ENCODE data around the gene TMEM132D.

Gene TMEM132D

GRCh38 chr12:129701631-129702101 lies 202.2 kb downstream of the TMEM132D start:
- no peaks in the 10 kb centered on the region for H3F3A ChIP-seq (ENCODE audit: insufficient read depth, low read length)
- H3K4me3 ChIP-seq (ENCODE audit: low read depth, low read length, poor library complexity, severe bottlenecking) = no peak overlapping the region
- no peak overlapping the region for H3K4me2 ChIP-seq (ENCODE audit: low read length)
- TF ChIP-seq CTCF (IDR thresholded peaks at IDR 0.05; ENCODE audit: low read length) (no peak), EZH2 (IDR thresholded peaks at IDR 0.05; ENCODE audit: borderline replicate concordance, low read length) (no peak)
- H4K20me1 ChIP-seq (ENCODE audit: insufficient read depth, low read length) = no peaks in the 10 kb centered on the region
- H3K27ac ChIP-seq (ENCODE audit: low read depth, low read length, poor library complexity, severe bottlenecking) = no peak overlapping the region
- no peak overlapping the region for H3K9ac ChIP-seq (ENCODE audit: low read length)
- no peaks in the 10 kb centered on the region for H3K27me3 ChIP-seq (ENCODE audit: insufficient read depth, low read length)
- no peaks in the 10 kb centered on the region for H3K79me2 ChIP-seq (ENCODE audit: insufficient read depth, low read length)
- H2AFZ ChIP-seq (ENCODE audit: low read length) = no peak overlapping the region
- H3K36me3 ChIP-seq (ENCODE audit: insufficient read depth, low read length) = no peaks in the 10 kb centered on the region
- H3K9me3 ChIP-seq (ENCODE audit: low read length) = no peaks in the 10 kb centered on the region
- no peaks in the 10 kb centered on the region for H3K9me2 ChIP-seq (ENCODE audit: low read depth, low read length)
- H3K4me1 ChIP-seq (ENCODE audit: insufficient read depth, low read length, severe bottlenecking) = no peaks in the 10 kb centered on the region

GRCh38 chr12:129700036-129700435 lies 203.8 kb downstream of the TMEM132D start:
- H3F3A ChIP-seq (ENCODE audit: insufficient read depth, low read length) = no peaks in the 10 kb centered on the region

GRCh38 chr12:129696926-129697325 lies 206.9 kb downstream of the TMEM132D start:
- H3K4me1 ChIP-seq (ENCODE audit: insufficient read depth, low read length, severe bottlenecking) = no peaks in the 10 kb centered on the region
- no peak overlapping the region for H3K9ac ChIP-seq (ENCODE audit: low read length)
- no peaks in the 10 kb centered on the region for H3K27me3 ChIP-seq (ENCODE audit: insufficient read depth, low read length)
- H4K20me1 ChIP-seq (ENCODE audit: insufficient read depth, low read length) = no peaks in the 10 kb centered on the region
- H3K27ac ChIP-seq (ENCODE audit: low read depth, low read length, poor library complexity, severe bottlenecking) = no peak overlapping the region
- no peaks in the 10 kb centered on the region for H3K9me2 ChIP-seq (ENCODE audit: low read depth, low read length)
- H3K4me3 ChIP-seq (ENCODE audit: low read depth, low read length, poor library complexity, severe bottlenecking) = no peak overlapping the region
- TF ChIP-seq CTCF (IDR thresholded peaks at IDR 0.05; ENCODE audit: low read length) = no peak
- no peaks in the 10 kb centered on the region for H3K79me2 ChIP-seq (ENCODE audit: insufficient read depth, low read length)
- H2AFZ ChIP-seq (ENCODE audit: low read length) = no peak overlapping the region
- H3F3A ChIP-seq (ENCODE audit: insufficient read depth, low read length) = no peaks in the 10 kb centered on the region
- no peaks in the 10 kb centered on the region for H3K9me3 ChIP-seq (ENCODE audit: low read length)
- H3K36me3 ChIP-seq (ENCODE audit: insufficient read depth, low read length) = no peaks in the 10 kb centered on the region
- H3K4me2 ChIP-seq (ENCODE audit: low read length) = no peak overlapping the region

More at GRCh38 chr12:129700036-129700435, 203.8 kb downstream of the TMEM132D start:
- H3K4me1 ChIP-seq (ENCODE audit: insufficient read depth, low read length, severe bottlenecking) = no peaks in the 10 kb centered on the region
- H3K9ac ChIP-seq (ENCODE audit: low read length) = no peak overlapping the region
- H4K20me1 ChIP-seq (ENCODE audit: insufficient read depth, low read length) = no peaks in the 10 kb centered on the region
- H3K36me3 ChIP-seq (ENCODE audit: insufficient read depth, low read length) = no peaks in the 10 kb centered on the region
- no peak overlapping the region for H3K4me3 ChIP-seq (ENCODE audit: low read depth, low read length, poor library complexity, severe bottlenecking)
- H3K4me2 ChIP-seq (ENCODE audit: low read length) = no peak overlapping the region
- no peaks in the 10 kb centered on the region for H3K9me2 ChIP-seq (ENCODE audit: low read depth, low read length)
- TF ChIP-seq CTCF (IDR thresholded peaks at IDR 0.05; ENCODE audit: low read length) (no peak), EZH2 (IDR thresholded peaks at IDR 0.05; ENCODE audit: borderline replicate concordance, low read length) (no peak)
- no peaks in the 10 kb centered on the region for H3K9me3 ChIP-seq (ENCODE audit: low read length)
- no peaks in the 10 kb centered on the region for H3K27me3 ChIP-seq (ENCODE audit: insufficient read depth, low read length)
- no peak overlapping the region for H2AFZ ChIP-seq (ENCODE audit: low read length)
- no peaks in the 10 kb centered on the region for H3K79me2 ChIP-seq (ENCODE audit: insufficient read depth, low read length)
- no peak overlapping the region for H3K27ac ChIP-seq (ENCODE audit: low read depth, low read length, poor library complexity, severe bottlenecking)
